22Rv1 (cell line): ENCODE data around the gene PNPLA7.

Experiments
- ZFX ChIP-seq: fragments of 450-650 bp; IDR thresholded peaks from 2 replicates; pipeline ENCODE4 v1.6.1; 2017; ENCODE audit warnings: antibody characterized with exemption, borderline replicate concordance
- TF ChIP-seq, protein P1 (sequence below): fragments of 450-650 bp; IDR thresholded peaks from 2 replicates; pipeline ENCODE4 v1.5.1; 2017; ENCODE audit warnings: mild to moderate bottlenecking

DNA sequence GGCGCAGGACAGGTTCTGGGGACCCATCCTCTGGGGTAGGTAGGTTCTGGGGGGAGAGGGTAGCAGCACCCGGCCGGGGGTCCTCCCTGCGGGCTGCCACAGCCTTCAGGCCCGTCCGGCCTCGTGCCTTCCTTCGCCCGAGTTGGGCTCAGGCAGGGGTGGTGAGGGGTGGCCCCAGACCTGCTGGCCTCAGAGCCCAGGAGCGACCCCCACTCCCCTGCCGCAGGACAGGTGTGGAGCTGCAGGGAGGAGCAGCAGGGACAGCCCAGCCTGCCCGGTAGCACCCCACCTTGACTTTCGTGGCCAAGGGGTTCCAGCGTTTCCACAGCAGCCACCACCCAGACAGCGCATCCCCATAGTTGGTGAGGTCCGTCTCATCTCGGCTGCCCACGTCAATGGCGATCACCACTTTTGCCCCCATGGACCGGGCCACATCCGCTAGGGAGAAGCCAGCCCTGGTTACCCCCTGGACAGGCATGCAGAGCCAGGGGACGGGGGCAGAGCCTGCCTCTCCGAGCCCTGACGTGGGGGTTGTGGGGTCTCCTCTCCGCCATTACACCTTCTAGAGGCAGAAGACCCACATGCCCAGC lies 87.7 kb downstream of the PNPLA7 start:
- TF ChIP-seq, protein P1, sequence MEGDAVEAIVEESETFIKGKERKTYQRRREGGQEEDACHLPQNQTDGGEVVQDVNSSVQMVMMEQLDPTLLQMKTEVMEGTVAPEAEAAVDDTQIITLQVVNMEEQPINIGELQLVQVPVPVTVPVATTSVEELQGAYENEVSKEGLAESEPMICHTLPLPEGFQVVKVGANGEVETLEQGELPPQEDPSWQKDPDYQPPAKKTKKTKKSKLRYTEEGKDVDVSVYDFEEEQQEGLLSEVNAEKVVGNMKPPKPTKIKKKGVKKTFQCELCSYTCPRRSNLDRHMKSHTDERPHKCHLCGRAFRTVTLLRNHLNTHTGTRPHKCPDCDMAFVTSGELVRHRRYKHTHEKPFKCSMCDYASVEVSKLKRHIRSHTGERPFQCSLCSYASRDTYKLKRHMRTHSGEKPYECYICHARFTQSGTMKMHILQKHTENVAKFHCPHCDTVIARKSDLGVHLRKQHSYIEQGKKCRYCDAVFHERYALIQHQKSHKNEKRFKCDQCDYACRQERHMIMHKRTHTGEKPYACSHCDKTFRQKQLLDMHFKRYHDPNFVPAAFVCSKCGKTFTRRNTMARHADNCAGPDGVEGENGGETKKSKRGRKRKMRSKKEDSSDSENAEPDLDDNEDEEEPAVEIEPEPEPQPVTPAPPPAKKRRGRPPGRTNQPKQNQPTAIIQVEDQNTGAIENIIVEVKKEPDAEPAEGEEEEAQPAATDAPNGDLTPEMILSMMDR, result no peak
- TF ChIP-seq ZFX, result no peak
